K562 (cell line): Measurements from ENCODE around the gene CCND3. TPM values are rescaled to one million over a fixed set of nuclear protein-coding genes. Genes with fewer than 3 reads are reported as not detected.

Experiments
- ATAC-seq: fragments of 200-7000 bp; cut with Tn5 transposase; 3 replicates; pipeline ENCODE4 v1.9.1; 2020; ENCODE audit warnings: moderate library complexity
- BruUV-seq: library from RNA; stranded (reverse); fragments of 400-500 nt; replicated peaks from 2 replicates; lab custom pipeline; 2021; lab: Mats Ljungman, UMichigan
- CTCF ChIA-PET: fragments of 300-600 bp; formaldehyde crosslinking; extraction: SDS; loops from one replicate; lab custom pipeline; 2021; ENCODE audit warnings: low intra/inter-chr PET ratio; lab: Yijun Ruan, JAX
- POLR2A ChIA-PET: fragments of 300-600, 350-650 bp; sonication (Branson Sonifier 250); formaldehyde crosslinking; extraction: SDS; loops from one replicate; lab custom pipeline; 2021; ENCODE audit warnings: antibody characterized with exemption, inconsistent platforms; lab: Yijun Ruan, JAX
- DNase-seq, 4 experiments: peaks; one replicate each; pipeline versions ENCODE4 v3.0.0 to v3.0.0-alpha.2; 2011 to 2018; ENCODE audit warnings: low spot score in 3 of 4, mixed read lengths in 3 of 4; ENCODE audit errors: extremely low read depth in 1 of 4
- FAIRE-seq: peaks from 2 replicates; lab custom pipeline; 2011; peaks lifted over from hg19 to GRCh38; lab: Jason Lieb, UNC
- H2AFZ ChIP-seq: 2 replicates; pipeline ENCODE4 v1.6.0; 2011; ENCODE audit warnings: low read depth, low read length, control low read depth, inconsistent platforms
- H3K27ac ChIP-seq: fragments of 200-600 bp; 3 replicates; pipeline ENCODE4 v1.8.0; 2011; ENCODE audit warnings: low read depth, mild to moderate bottlenecking, control low read depth, inconsistent platforms, low read length, moderate library complexity, mixed read lengths; ENCODE audit errors: extremely low read depth
- H3K27me3 ChIP-seq, 2 experiments: fragments of 300-600 bp in 1 of 2; 2 replicates in 1 of 2; 3 replicates in 1 of 2; pipeline versions ENCODE4 v1.6.0 to v1.8.0; 2011; ENCODE audit warnings: inconsistent platforms in 2 of 2, low read length in 2 of 2, mild to moderate bottlenecking in 1 of 2, mixed read lengths in 1 of 2, moderate library complexity in 1 of 2; ENCODE audit not compliant: control insufficient read depth in 2 of 2, insufficient read depth in 2 of 2
- H3K36me3 ChIP-seq: fragments of 300-600 bp; 3 replicates; pipeline ENCODE4 v1.8.0; 2011; ENCODE audit warnings: mild to moderate bottlenecking, low read length, inconsistent platforms; ENCODE audit not compliant: control insufficient read depth, insufficient read depth
- H3K4me1 ChIP-seq, 2 experiments: fragments of 200-600 bp in 1 of 2; replicated peaks in 1 of 2; 2 replicates in 1 of 2; 3 replicates in 1 of 2; pipeline versions ENCODE4 v1.5.1 to v1.8.0; 2011; ENCODE audit warnings: inconsistent platforms in 2 of 2, low read length in 2 of 2, mild to moderate bottlenecking in 1 of 2, mixed read lengths in 1 of 2, moderate library complexity in 1 of 2; ENCODE audit not compliant: control insufficient read depth in 2 of 2, insufficient read depth in 2 of 2
- H3K4me2 ChIP-seq: 2 replicates; pipeline ENCODE4 v1.6.1; 2011; ENCODE audit warnings: low read length, control low read depth, inconsistent platforms, mixed read lengths; ENCODE audit not compliant: insufficient read depth
- H3K4me3 ChIP-seq: fragments of 200-600 bp; sonication (generic), shearing (Covaris generic); 2 replicates; pipeline ENCODE4 v1.5.1; 2016; ENCODE audit warnings: control low read depth, inconsistent platforms
- H3K79me2 ChIP-seq: fragments of 200-600 bp; 3 replicates; pipeline ENCODE4 v1.8.0; 2011; ENCODE audit warnings: low read length, inconsistent platforms; ENCODE audit not compliant: control insufficient read depth, insufficient read depth
- H3K9ac ChIP-seq, 2 experiments: 2 replicates each; pipeline versions ENCODE4 v1.6.0 to v1.6.1; 2011; ENCODE audit warnings: low read depth in 2 of 2, low read length in 2 of 2, control low read depth in 1 of 2, inconsistent platforms in 1 of 2, mild to moderate bottlenecking in 1 of 2, mixed read lengths in 1 of 2; ENCODE audit not compliant: insufficient read depth in 1 of 2
- H3K9me1 ChIP-seq: one replicate; pipeline ENCODE4 v1.6.0; 2011; ENCODE audit warnings: inconsistent platforms, mild to moderate bottlenecking, low read length, moderate library complexity; ENCODE audit not compliant: control insufficient read depth, insufficient read depth
- H3K9me3 ChIP-seq: replicated peaks from 2 replicates; pipeline ENCODE4 v1.5.1; 2011; ENCODE audit warnings: low read depth, low read length, inconsistent platforms; ENCODE audit not compliant: control insufficient read depth, insufficient read depth
- H4K20me1 ChIP-seq: replicated peaks from 2 replicates; pipeline ENCODE4 v1.6.1; 2011; ENCODE audit warnings: low read length, inconsistent platforms, mixed read lengths; ENCODE audit not compliant: control insufficient read depth, insufficient read depth
- E2F3 ChIP-seq: fragments of 250-450 bp; sonication (Bioruptor Pico); IDR thresholded peaks from 2 replicates; pipeline ENCODE4 v1.4.0; 2020; ENCODE audit warnings: mild to moderate bottlenecking
- ESRRB ChIP-seq: fragments of 250-450 bp; sonication (Bioruptor Pico); IDR thresholded peaks from 2 replicates; pipeline ENCODE4 v1.5.0; 2020; ENCODE audit warnings: mild to moderate bottlenecking, moderate library complexity, borderline replicate concordance
- FOXP4 ChIP-seq: sonication (generic); formaldehyde crosslinking; IDR thresholded peaks from 2 replicates; pipeline ENCODE4 v1.8.0; 2022; ENCODE audit warnings: mild to moderate bottlenecking, missing genetic modification reagents, borderline replicate concordance
- HDAC8 ChIP-seq: fragments of 450-650 bp; IDR thresholded peaks from 2 replicates; pipeline ENCODE4 v1.6.1; 2016; ENCODE audit warnings: mild to moderate bottlenecking, missing genetic modification characterization, moderate library complexity, missing compliant biosample characterization
- TAL1 ChIP-seq: fragments of 450-650 bp; IDR thresholded peaks from 2 replicates; pipeline ENCODE4 v1.6.1; 2016; ENCODE audit warnings: mild to moderate bottlenecking
- ZFP30 ChIP-seq: fragments of 250-450 bp; sonication (Bioruptor Pico); IDR thresholded peaks from 2 replicates; pipeline ENCODE4 v1.8.0; 2022; ENCODE audit warnings: moderate library complexity, mild to moderate bottlenecking, inconsistent platforms, borderline replicate concordance
- WGBS: fragments of 100-300 bp; shearing (Covaris generic); methylation state at CpG from one replicate; pipeline ENCODE4 v1.1.6; 2016; ENCODE audit warnings: low coverage, mixed read lengths; ENCODE audit not compliant: insufficient coverage; ENCODE audit errors: missing lambda C conversion rate; 5-methylcytosine and 5-hydroxymethylcytosine counted together
- in situ Hi-C: fragments of 300-500 bp; cut with MboI; formaldehyde crosslinking; loops from 4 replicates; pipeline ENCODE4 v1.15.0; 2018; ENCODE audit warnings: inconsistent platforms, mixed read lengths
- intact Hi-C: fragments of 100-400 bp; cut with micrococcal nuclease; formaldehyde crosslinking; loops from 2 replicates; pipeline ENCODE4 v1.14.2; 2022
- polyA plus RNA-seq, 8 experiments: library from polyadenylated mRNA; depleted of rRNA in 4 of 8; stranded (reverse) in 5 of 8; unstranded in 3 of 8; fragments of >200 nt; fragmentation: Nextera tagmentation in 2 of 8; fragmentation: Illumina TruSeq in 1 of 8; extraction: Ambion mirVana in 2 of 8; extraction: Trizol in 1 of 8; gene quantifications; 2 replicates each; pipeline versions ENCODE4 v1.2.1 to v1.2.3, GENCODE V29; 2011 to 2014; ENCODE audit warnings: inconsistent platforms in 1 of 8, missing spikeins in 1 of 8
- total RNA-seq, 7 experiments: library from RNA; depleted of rRNA in 6 of 7; stranded (reverse); fragments of >200 nt in 6 of 7; fragmentation: Illumina TruSeq in 2 of 7; extraction: Trizol in 2 of 7; gene quantifications; 2 replicates each; pipeline versions ENCODE4 v1.2.1 to v1.2.3, GENCODE V29; 2011 to 2021; ENCODE audit warnings: low replicate concordance in 1 of 7
- TF ChIP-seq, protein P1 (sequence below): fragments of 450-650 bp; IDR thresholded peaks from 2 replicates; pipeline ENCODE4 v1.6.1; 2017; ENCODE audit warnings: mild to moderate bottlenecking, moderate library complexity

The CCND3 gene
- total and polyA plus RNA-seq, 9 of the 15 experiments (the other 6 are each of a cell fraction or from before 2014, with no cell fraction given) = 21.5 to 204 (median 97.4) TPM

GRCh38 chr6:41984623-41985022, 43.0 kb upstream of the CCND3 start:
- Histone ChIP-seq H2AFZ (no peak overlapping the region), H3K9ac (no peak overlapping the region), H4K20me1 (no peaks in the 10 kb centered on the region), H3K9me1 (no peaks in the 10 kb centered on the region), H3K9me3 (no peaks in the 10 kb centered on the region), H3K27ac (no peak overlapping the region), H3K27me3 (no peaks in the 10 kb centered on the region), H3K4me3 (no peak overlapping the region), H3K79me2 (no peaks in the 10 kb centered on the region), H3K4me2 (no peak overlapping the region), H3K4me1 (no peaks in the 10 kb centered on the region; a peak in 1 of 5 replicates), H3K36me3 (no peaks in the 10 kb centered on the region)
- FAIRE-seq (no peak), ATAC-seq (no peak), DNase-seq (no peak)
- no TSS peak for BruUV-seq
- ChIA-PET POLR2A (no interaction called here), CTCF (no interaction called here)
- 32% methylated on average over 4 of the region's 4 CpGs for WGBS
- intact Hi-C loops (no loop called here), in situ Hi-C loops (no loop called here)
- TF ChIP-seq ZFP30 (CRISPR knock-in tag) (no peak), E2F3 (CRISPR knock-in tag) (no peak), HDAC8 (tag) (no peak), FOXP4 (no peak), TAL1 (no peak), ESRRB (CRISPR knock-in tag) (no peak)
- TF ChIP-seq, protein P1, sequence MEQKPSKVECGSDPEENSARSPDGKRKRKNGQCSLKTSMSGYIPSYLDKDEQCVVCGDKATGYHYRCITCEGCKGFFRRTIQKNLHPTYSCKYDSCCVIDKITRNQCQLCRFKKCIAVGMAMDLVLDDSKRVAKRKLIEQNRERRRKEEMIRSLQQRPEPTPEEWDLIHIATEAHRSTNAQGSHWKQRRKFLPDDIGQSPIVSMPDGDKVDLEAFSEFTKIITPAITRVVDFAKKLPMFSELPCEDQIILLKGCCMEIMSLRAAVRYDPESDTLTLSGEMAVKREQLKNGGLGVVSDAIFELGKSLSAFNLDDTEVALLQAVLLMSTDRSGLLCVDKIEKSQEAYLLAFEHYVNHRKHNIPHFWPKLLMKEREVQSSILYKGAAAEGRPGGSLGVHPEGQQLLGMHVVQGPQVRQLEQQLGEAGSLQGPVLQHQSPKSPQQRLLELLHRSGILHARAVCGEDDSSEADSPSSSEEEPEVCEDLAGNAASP = no peak
